ENCODE results near the gene PCCA. TPM values are rescaled to one million over a fixed set of nuclear protein-coding genes. Genes with fewer than 3 reads are reported as not detected.

PCCA gene
- total and polyA plus RNA-seq, 2 donors (not counting 1 experiment from before 2014, with no cell fraction given), result 4.8 to 17.4 TPM

- Histone ChIP-seq H4K20me1 (ENCODE audit: control insufficient read depth, insufficient read depth, low read length, poor library complexity, severe bottlenecking) (no peaks in the 10 kb centered on the region), H3K9me3 (ENCODE audit: control extremely low read depth in 1 of 3, control insufficient read depth in 2 of 3, insufficient read depth in 1 of 3, low read length in 2 of 3) (no peaks in the 10 kb centered on the region), H3K4me2 (replicated peaks; ENCODE audit: low read depth, low read length, poor library complexity, severe bottlenecking) (no peak overlapping the region), H3K4me3 (ENCODE audit: control extremely low read depth in 1 of 5, extremely low read depth in 1 of 5, insufficient read depth in 1 of 5, low read depth in 2 of 5, low read length in 4 of 5) (no peak overlapping the region), H3K79me2 (ENCODE audit: control insufficient read depth, insufficient read depth, low read length) (no peaks in the 10 kb centered on the region), H3K27me3 (replicated peaks in 1 of 4; ENCODE audit: control extremely low read depth in 1 of 4, control insufficient read depth in 3 of 4, insufficient read depth in 4 of 4, low read length in 3 of 4) (no peaks in the 10 kb centered on the region), H3K9ac (ENCODE audit: low read length) (no peak overlapping the region), H3K4me1 (ENCODE audit: control insufficient read depth in 2 of 2, insufficient read depth in 2 of 2, low read length in 2 of 2) (no peaks in the 10 kb centered on the region), H2AFZ (ENCODE audit: insufficient read depth, low read depth, low read length, poor library complexity, severe bottlenecking) (no peak overlapping the region), H3K36me3 (replicated peaks in 1 of 2; ENCODE audit: control extremely low read depth in 1 of 2, control insufficient read depth in 1 of 2, extremely low read depth in 1 of 2, insufficient read depth in 2 of 2, low read length in 1 of 2) (no peaks in the 10 kb centered on the region), H3K27ac (ENCODE audit: low read length in 2 of 2) (no peak overlapping the region)
- 95% methylated on average over 3 of the region's 4 CpGs for WGBS (ENCODE audit: insufficient coverage)
- Mint-ChIP-seq H3K4me3 (no peak overlapping the region), H3K27me3 (no peaks in the 10 kb centered on the region), H3K27ac (no peak overlapping the region), H3K4me1 (no peaks in the 10 kb centered on the region), H3K9me3 (ENCODE audit: insufficient read depth) (no peaks in the 10 kb centered on the region)
- ChIA-PET CTCF (interaction anchor here (0.7 kb wide), 1 partner anchor 11 kb away, joined by 3 read pairs; no protein-coding TSS in a partner anchor), POLR2A (no interaction called here)
- DNase-seq (no peak), ATAC-seq (ENCODE audit: low read depth) (no peak)
- intact Hi-C loops (cut with micrococcal nuclease), result no loop called here
- TF ChIP-seq, protein P1, sequence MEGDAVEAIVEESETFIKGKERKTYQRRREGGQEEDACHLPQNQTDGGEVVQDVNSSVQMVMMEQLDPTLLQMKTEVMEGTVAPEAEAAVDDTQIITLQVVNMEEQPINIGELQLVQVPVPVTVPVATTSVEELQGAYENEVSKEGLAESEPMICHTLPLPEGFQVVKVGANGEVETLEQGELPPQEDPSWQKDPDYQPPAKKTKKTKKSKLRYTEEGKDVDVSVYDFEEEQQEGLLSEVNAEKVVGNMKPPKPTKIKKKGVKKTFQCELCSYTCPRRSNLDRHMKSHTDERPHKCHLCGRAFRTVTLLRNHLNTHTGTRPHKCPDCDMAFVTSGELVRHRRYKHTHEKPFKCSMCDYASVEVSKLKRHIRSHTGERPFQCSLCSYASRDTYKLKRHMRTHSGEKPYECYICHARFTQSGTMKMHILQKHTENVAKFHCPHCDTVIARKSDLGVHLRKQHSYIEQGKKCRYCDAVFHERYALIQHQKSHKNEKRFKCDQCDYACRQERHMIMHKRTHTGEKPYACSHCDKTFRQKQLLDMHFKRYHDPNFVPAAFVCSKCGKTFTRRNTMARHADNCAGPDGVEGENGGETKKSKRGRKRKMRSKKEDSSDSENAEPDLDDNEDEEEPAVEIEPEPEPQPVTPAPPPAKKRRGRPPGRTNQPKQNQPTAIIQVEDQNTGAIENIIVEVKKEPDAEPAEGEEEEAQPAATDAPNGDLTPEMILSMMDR (IDR thresholded peaks at IDR 0.05), result no peak
- no peak for TF ChIP-seq EZH2 (IDR thresholded peaks at IDR 0.05; ENCODE audit: borderline replicate concordance, insufficient read depth, low read depth, low read length, poor library complexity, severe bottlenecking)
These were observed 355.1 kb downstream of the PCCA start for GRCh38 chr13:100443998-100444328.

GRCh38 chr13:100447831-100448230 lies 358.9 kb downstream of the PCCA start:
- H3K27ac ChIP-seq (ENCODE audit: low read length in 2 of 2), result no peak overlapping the region
- ChIA-PET POLR2A (no interaction called here), CTCF (no interaction called here)
- H3K36me3 ChIP-seq (replicated peaks in 1 of 2; ENCODE audit: control extremely low read depth in 1 of 2, control insufficient read depth in 1 of 2, extremely low read depth in 1 of 2, insufficient read depth in 2 of 2, low read length in 1 of 2), result no peaks in the 10 kb centered on the region
- Mint-ChIP-seq H3K4me3 (no peak overlapping the region), H3K4me1 (no peaks in the 10 kb centered on the region), H3K27me3 (no peaks in the 10 kb centered on the region), H3K27ac (no peak overlapping the region), H3K9me3 (ENCODE audit: insufficient read depth) (no peaks in the 10 kb centered on the region)
- H2AFZ ChIP-seq (ENCODE audit: insufficient read depth, low read depth, low read length, poor library complexity, severe bottlenecking), result no peak overlapping the region
- no peak overlapping the region for H3K9ac ChIP-seq (ENCODE audit: low read length)
- no CpG with 5 or more reads among the region's 5 CpGs for WGBS (ENCODE audit: insufficient coverage)
- DNase-seq (no peak), ATAC-seq (ENCODE audit: low read depth) (no peak)
- H3K27me3 ChIP-seq (replicated peaks in 1 of 4; ENCODE audit: control extremely low read depth in 1 of 4, control insufficient read depth in 3 of 4, insufficient read depth in 4 of 4, low read length in 3 of 4), result no peaks in the 10 kb centered on the region
- intact Hi-C loops (cut with micrococcal nuclease), result no loop called here
- H3K4me1 ChIP-seq (ENCODE audit: control insufficient read depth in 2 of 2, insufficient read depth in 2 of 2, low read length in 2 of 2), result no peaks in the 10 kb centered on the region
- H3K79me2 ChIP-seq (ENCODE audit: control insufficient read depth, insufficient read depth, low read length), result no peaks in the 10 kb centered on the region
- H4K20me1 ChIP-seq (ENCODE audit: control insufficient read depth, insufficient read depth, low read length, poor library complexity, severe bottlenecking), result no peaks in the 10 kb centered on the region
- no peak overlapping the region for H3K4me3 ChIP-seq (ENCODE audit: control extremely low read depth in 1 of 5, extremely low read depth in 1 of 5, insufficient read depth in 1 of 5, low read depth in 2 of 5, low read length in 4 of 5)
- no peak overlapping the region for H3K4me2 ChIP-seq (replicated peaks; ENCODE audit: low read depth, low read length, poor library complexity, severe bottlenecking)
- peaks cover 0 to 1% (median 0%) of the 10 kb centered on the region in 3 donors for H3K9me3 ChIP-seq (ENCODE audit: control extremely low read depth in 1 of 3, control insufficient read depth in 2 of 3, insufficient read depth in 1 of 3, low read length in 2 of 3)
- TF ChIP-seq, protein P1 (IDR thresholded peaks at IDR 0.05), result no peak
- TF ChIP-seq EZH2 (IDR thresholded peaks at IDR 0.05; ENCODE audit: borderline replicate concordance, insufficient read depth, low read depth, low read length, poor library complexity, severe bottlenecking), result no peak
